ENCODE data around the gene ELAVL3. TPM values are rescaled to one million over a fixed set of nuclear protein-coding genes. Genes with fewer than 3 reads are reported as not detected.
A peak's percentile ranks its signal among the peaks of the same experiment; 100 is the strongest.

Gene ELAVL3
- total and polyA plus RNA-seq, 4 donors: 0.15 to 0.34 TPM; not detected in 2

GRCh38 chr19:11423791-11424181 lies 57.1 kb downstream of the ELAVL3 start:
- Histone ChIP-seq H3K9me3 (ENCODE audit: control insufficient read depth in 4 of 4, insufficient read depth in 3 of 4, low read length in 3 of 4) (peaks cover 0 to 2% (median 0%) of the 10 kb centered on the region in 4 donors), H3K36me3 (ENCODE audit: control insufficient read depth in 4 of 4, insufficient read depth in 4 of 4, low read length in 4 of 4) (no peaks in the 10 kb centered on the region), H3K27ac (ENCODE audit: low read depth in 1 of 2, low read length in 1 of 2) (no peak overlapping the region), H3K4me1 (ENCODE audit: control insufficient read depth in 5 of 5, insufficient read depth in 5 of 5, low read length in 5 of 5) (peaks cover 0 to 21% (median 10%) of the 10 kb centered on the region in 5 donors), H3K9ac (ENCODE audit: insufficient read depth in 1 of 2, low read length in 2 of 2) (no peak overlapping the region), H3K4me3 (no peak overlapping the region), H3K27me3 (ENCODE audit: control insufficient read depth in 3 of 3, insufficient read depth in 3 of 3, low read length in 2 of 3) (peaks cover 0 to 47% (median 36%) of the 10 kb centered on the region in 3 donors)
- DNase-seq: no peak
- ATAC-seq (ENCODE audit: insufficient read depth, low FRiP score): no peak
- no peak for TF ChIP-seq CTCF (IDR thresholded peaks at IDR 0.05; ENCODE audit: control extremely low read depth, extremely low read depth)
- WGBS, 2 donors: 15 to 25% methylated on average over 15 to 22 of the region's 22 CpGs

- no peak for ATAC-seq (ENCODE audit: insufficient read depth, low FRiP score)
- no peak for DNase-seq
- no peak overlapping the region for H3K9ac ChIP-seq (ENCODE audit: insufficient read depth in 1 of 2, low read length in 2 of 2)
- WGBS, 2 donors: 32 to 40% methylated on average over 27 of the region's 27 CpGs
- peaks cover 0 to 2% (median 0%) of the 10 kb centered on the region in 4 donors for H3K9me3 ChIP-seq (ENCODE audit: control insufficient read depth in 4 of 4, insufficient read depth in 3 of 4, low read length in 3 of 4)
- no peak for TF ChIP-seq CTCF (IDR thresholded peaks at IDR 0.05; ENCODE audit: control extremely low read depth, extremely low read depth)
- no peak overlapping the region for H3K27ac ChIP-seq (ENCODE audit: low read depth in 1 of 2, low read length in 1 of 2)
- H3K4me1 ChIP-seq (ENCODE audit: control insufficient read depth in 5 of 5, insufficient read depth in 5 of 5, low read length in 5 of 5): peaks cover 0 to 21% (median 10%) of the 10 kb centered on the region in 5 donors
- no peak overlapping the region for H3K4me3 ChIP-seq
- H3K36me3 ChIP-seq (ENCODE audit: control insufficient read depth in 4 of 4, insufficient read depth in 4 of 4, low read length in 4 of 4): no peaks in the 10 kb centered on the region
- peaks cover 0 to 49% (median 38%) of the 10 kb centered on the region in 3 donors for H3K27me3 ChIP-seq (ENCODE audit: control insufficient read depth in 3 of 3, insufficient read depth in 3 of 3, low read length in 2 of 3)
Observed at GRCh38 chr19:11423164-11423790, 57.6 kb downstream of the ELAVL3 start.

- DNase-seq: peak; percentile 48 to 66 (median 54)
- 4 to 6% methylated on average over 52 to 56 of the region's 56 CpGs for WGBS, 2 donors
- peak; percentile 80 for ATAC-seq (ENCODE audit: insufficient read depth, low FRiP score)
- no peak overlapping the region for H3K4me3 ChIP-seq
- TF ChIP-seq CTCF (IDR thresholded peaks at IDR 0.05; ENCODE audit: control extremely low read depth, extremely low read depth): no peak
- peak overlapping the region in 1 of 2 donors; percentile 71 for H3K27ac ChIP-seq (ENCODE audit: low read depth in 1 of 2, low read length in 1 of 2)
- H3K9ac ChIP-seq (ENCODE audit: insufficient read depth in 1 of 2, low read length in 2 of 2): no peak overlapping the region
- H3K27me3 ChIP-seq (ENCODE audit: control insufficient read depth in 3 of 3, insufficient read depth in 3 of 3, low read length in 2 of 3): peaks cover 0 to 52% (median 42%) of the 10 kb centered on the region in 3 donors
- H3K9me3 ChIP-seq (ENCODE audit: control insufficient read depth in 4 of 4, insufficient read depth in 3 of 4, low read length in 3 of 4): peaks cover 0 to 2% (median 0%) of the 10 kb centered on the region in 4 donors
- no peaks in the 10 kb centered on the region for H3K36me3 ChIP-seq (ENCODE audit: control insufficient read depth in 4 of 4, insufficient read depth in 4 of 4, low read length in 4 of 4)
- H3K4me1 ChIP-seq (ENCODE audit: control insufficient read depth in 5 of 5, insufficient read depth in 5 of 5, low read length in 5 of 5): peaks cover 0 to 21% (median 10%) of the 10 kb centered on the region in 5 donors
Observed at GRCh38 chr19:11422163-11423065, 58.4 kb downstream of the ELAVL3 start.

Data from lung (tissue), 12 donors.